Fibroblast of the conjunctiva (primary cell): ENCODE measurements around the gene RRAS2.
"Not testable (repeated sequence)": the region's sequence is repeated elsewhere in the genome, so short reads cannot be mapped to it uniquely, and the experiment has no call there.

Source experiments
- DNase-seq: peaks from one replicate; pipeline ENCODE4 v3.0.0-alpha.2; 2010; ENCODE audit warnings: low read depth

Gene RRAS2

GRCh38 chr11:14306481-14306880 lies 52.5 kb downstream of the RRAS2 start:
- DNase-seq, result no peak

- DNase-seq, result no peak
Observed at GRCh38 chr11:14305649-14306048, 53.3 kb downstream of the RRAS2 start.

- DNase-seq, result no peak
Observed at GRCh38 chr11:14304601-14305000, 54.4 kb downstream of the RRAS2 start.

- DNase-seq, result peak; percentile 69
Observed at GRCh38 chr11:14300661-14301304, 58.2 kb downstream of the RRAS2 start.

GRCh38 chr11:14299921-14300320 lies 59.1 kb downstream of the RRAS2 start:
- DNase-seq, result no peak

- no peak for DNase-seq
Observed at GRCh38 chr11:14290422-14290821, 68.6 kb downstream of the RRAS2 start.

- peak; percentile 74 for DNase-seq
Observed at GRCh38 chr11:14288189-14288935, 70.6 kb downstream of the RRAS2 start.

GRCh38 chr11:14278869-14279268 lies 80.1 kb downstream of the RRAS2 start:
- DNase-seq, result not testable (repeated sequence)

- DNase-seq, result no peak
Observed at GRCh38 chr11:14275076-14275475, 83.9 kb downstream of the RRAS2 start.

- DNase-seq, result no peak
Observed at GRCh38 chr11:14273895-14274294, 85.1 kb downstream of the RRAS2 start.

- no peak for DNase-seq
Observed at GRCh38 chr11:14270690-14271542, 88.1 kb downstream of the RRAS2 start.

- no peak for DNase-seq
Observed at GRCh38 chr11:14269692-14270573, 89.0 kb downstream of the RRAS2 start.

GRCh38 chr11:14267861-14268635 lies 90.9 kb downstream of the RRAS2 start:
- DNase-seq, result no peak

GRCh38 chr11:14266622-14267021 lies 92.4 kb downstream of the RRAS2 start:
- no peak for DNase-seq

GRCh38 chr11:14264966-14265365 lies 94.0 kb downstream of the RRAS2 start:
- DNase-seq, result no peak

GRCh38 chr11:14262271-14262846 lies 96.6 kb downstream of the RRAS2 start:
- no peak for DNase-seq

GRCh38 chr11:14261066-14261465 lies 97.9 kb downstream of the RRAS2 start:
- no peak for DNase-seq

- DNase-seq, result no peak
Observed at GRCh38 chr11:14259878-14260277, 99.1 kb downstream of the RRAS2 start.

GRCh38 chr11:14259186-14259784 lies 99.7 kb downstream of the RRAS2 start:
- no peak for DNase-seq
